Measurements from ENCODE around the gene SETBP1.
A peak's percentile ranks its signal among the peaks of the same experiment; 100 is the strongest.

SETBP1 gene

GRCh38 chr18:44915661-44916060, 235.0 kb downstream of the SETBP1 start:
- no peak for DNase-seq

GRCh38 chr18:44916429-44917207, 235.9 kb downstream of the SETBP1 start:
- no peak for DNase-seq

GRCh38 chr18:44917216-44918141, 236.8 kb downstream of the SETBP1 start:
- DNase-seq = no peak

DNA sequence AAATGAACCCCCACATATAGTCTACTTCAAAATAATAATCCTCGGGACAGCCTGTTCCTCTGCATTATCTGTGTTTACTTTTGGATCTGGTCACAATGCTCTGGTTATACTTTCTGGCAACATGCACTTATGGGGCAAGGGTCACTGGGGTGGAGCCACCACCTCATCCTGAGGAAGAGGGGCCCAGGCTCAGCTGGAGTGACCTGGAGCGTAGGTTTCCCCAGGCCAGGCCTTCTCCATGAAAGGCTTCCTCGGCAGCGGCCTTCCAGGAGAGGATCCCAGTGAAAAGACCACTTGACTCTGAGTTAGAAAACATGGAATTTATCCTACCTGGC, 237.4 kb downstream of the SETBP1 start:
- DNase-seq = no peak

GRCh38 chr18:44920441-44920840, 239.8 kb downstream of the SETBP1 start:
- DNase-seq = peak; percentile 39

- no peak for DNase-seq
Measured at GRCh38 chr18:44921974-44922373, 241.3 kb downstream of the SETBP1 start.

DNA sequence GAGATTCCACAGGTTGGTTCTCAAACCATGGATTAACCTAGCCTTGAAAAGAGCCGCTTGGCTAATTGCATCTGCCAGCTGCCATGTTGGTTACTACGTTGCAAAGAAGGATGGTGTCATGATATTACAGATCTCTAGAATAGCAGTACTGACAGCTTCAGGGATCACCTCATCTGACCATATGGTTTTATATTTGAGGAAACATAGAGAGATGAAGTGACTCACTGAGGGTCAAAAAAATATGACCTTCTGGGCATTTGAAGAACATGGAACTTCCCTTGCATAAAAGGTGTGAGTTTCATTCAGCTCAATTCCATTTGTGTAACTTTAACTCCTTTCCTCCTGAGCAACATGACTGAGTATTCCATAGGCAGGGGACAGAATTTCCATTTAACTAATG, 242.3 kb downstream of the SETBP1 start:
- no peak for DNase-seq

DNA sequence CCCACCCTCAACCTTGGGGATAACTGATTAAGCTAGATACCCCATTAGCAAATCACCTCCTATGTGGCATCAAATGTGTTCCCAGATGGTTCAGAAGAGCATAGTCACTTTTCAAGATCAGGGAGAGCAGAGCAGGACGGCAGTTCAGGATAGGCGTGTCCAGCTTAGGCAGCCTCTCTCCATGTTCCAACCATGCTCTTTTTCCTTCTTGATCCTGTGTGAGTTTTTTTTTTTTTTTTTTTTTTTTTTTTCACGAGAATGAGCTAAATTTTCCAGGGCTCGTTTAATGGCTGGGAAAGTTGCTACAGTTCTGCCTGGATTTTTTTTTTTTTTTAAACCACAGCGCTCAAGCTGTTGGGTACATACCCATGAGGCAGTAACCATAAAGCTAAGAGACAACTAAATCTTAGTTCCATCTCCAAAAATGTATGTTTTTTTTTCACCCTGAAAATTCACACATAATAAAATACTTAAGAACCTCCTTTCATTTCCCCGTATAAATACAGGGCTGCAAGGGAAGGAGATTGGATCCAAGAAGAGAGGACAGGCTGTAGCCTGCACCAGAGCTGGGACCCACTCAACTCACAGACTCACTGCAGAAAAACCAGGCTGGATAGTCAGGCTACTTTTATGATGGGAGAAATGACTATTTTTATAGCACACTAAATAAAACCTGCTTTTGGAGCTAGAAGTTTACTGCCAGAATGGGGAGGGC, 244.3 kb downstream of the SETBP1 start:
- no peak for DNase-seq

- DNase-seq = no peak
Measured at GRCh38 chr18:44927127-44927849, 246.6 kb downstream of the SETBP1 start.

DNA sequence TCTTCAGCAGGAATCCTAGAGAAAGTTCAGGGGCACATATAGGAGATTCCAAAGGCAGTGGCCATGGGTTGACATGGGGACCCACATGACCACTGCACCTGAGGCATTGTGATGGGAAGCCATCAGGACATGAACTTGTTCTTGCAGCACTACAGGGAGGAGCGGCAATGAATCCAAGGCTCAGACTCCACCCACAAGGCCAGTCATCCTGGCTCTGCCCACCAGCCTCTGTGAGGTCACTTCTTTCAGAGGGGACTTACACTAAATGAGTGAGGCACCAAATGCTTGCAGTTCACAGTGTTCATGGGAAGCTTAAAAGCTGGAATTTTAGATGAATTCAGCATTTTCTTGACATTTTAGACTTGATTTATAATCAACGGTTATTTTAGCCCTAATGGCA, 254.2 kb downstream of the SETBP1 start:
- no peak for DNase-seq

GRCh38 chr18:44935455-44935854, 254.8 kb downstream of the SETBP1 start:
- DNase-seq = no peak

DNA sequence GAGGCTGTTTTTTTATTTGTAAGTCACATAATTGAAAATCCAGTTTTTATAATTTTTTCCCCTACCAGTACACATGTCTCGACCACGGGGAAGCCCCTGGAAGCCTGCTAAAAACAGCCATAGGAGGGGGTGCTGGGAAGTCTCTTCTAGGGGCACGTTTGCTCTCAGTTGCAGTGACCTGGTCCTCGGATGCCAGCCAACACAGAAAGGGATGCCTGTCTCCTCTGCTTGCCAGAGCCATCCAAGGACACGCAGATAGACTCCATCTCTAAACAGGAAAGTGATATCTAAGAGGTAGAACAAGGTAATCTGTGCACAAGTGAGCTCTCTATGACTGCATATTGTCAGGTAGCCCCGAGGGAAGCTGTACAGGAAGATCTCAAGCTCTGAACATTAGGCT, 255.8 kb downstream of the SETBP1 start:
- DNase-seq = no peak

- DNase-seq = no peak
Measured at GRCh38 chr18:44937960-44938719, 257.5 kb downstream of the SETBP1 start.

- no peak for DNase-seq
Measured at GRCh38 chr18:44938720-44939665, 258.3 kb downstream of the SETBP1 start.

DNA sequence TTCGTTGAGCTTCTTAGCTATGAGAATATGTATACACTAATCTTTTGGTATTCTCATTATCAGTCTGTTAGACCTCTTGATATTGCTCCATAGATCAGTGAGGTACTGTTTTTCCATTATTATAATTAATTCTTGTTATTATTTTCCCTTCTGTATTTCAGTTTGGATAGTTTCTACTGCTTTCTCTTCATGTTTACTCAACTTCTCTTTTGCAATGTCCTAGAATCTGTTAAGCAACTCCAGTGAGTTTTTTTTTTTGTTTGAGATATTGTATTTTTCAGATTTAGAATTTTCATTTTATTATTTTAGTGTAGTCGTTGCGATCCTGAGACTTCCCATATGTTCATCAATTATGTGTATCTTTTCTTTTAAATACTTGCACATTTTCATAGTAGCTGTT, 260.8 kb downstream of the SETBP1 start:
- DNase-seq = no peak

- no peak for DNase-seq
Measured at GRCh38 chr18:44942073-44942472, 261.4 kb downstream of the SETBP1 start.

- DNase-seq = no peak
Measured at GRCh38 chr18:44943311-44943881, 262.7 kb downstream of the SETBP1 start.

DNA sequence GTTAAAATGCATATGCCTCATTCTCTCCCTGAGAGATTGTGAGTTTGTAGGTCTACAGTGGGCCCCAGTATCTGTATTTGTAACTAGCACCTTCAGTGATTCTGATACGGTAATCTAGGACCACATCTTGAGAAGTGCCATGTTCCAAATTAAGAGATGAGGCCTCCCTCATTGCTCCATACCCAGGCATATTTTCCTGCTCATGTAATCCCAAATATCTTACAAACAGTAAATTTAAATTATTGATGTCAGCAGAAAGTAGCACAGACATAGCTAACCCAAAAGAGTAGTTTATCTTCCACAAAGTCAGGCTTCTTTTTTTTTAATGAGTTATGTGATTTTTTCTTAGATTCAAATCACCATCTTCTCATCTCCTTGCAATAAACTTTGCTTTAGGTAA, 263.8 kb downstream of the SETBP1 start:
- DNase-seq = no peak

DNA sequence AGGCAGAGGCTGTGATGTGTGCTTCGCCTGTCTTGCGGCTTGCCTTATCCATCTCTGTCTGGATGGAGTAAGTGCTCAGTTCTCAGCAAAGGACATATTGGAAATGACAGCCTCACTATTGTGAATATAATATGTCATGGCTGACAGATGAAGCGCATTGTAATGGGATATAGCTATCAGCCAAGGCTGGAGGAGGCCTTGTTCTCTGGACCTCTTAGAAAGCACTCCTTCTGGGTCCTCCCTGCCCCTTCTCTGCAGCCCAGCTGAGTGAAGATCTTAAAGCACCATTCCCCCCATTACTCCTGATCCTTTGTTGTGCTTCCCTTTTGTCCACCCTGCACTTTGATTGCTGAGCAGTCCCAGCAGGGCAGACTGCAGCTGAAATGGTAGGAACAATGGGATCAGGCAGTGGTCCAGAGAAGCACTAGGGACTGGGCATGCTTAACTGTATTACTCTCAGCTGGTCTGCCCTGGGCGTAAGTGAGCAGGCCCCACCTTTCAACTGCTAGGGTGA, 265.3 kb downstream of the SETBP1 start:
- no peak for DNase-seq

GRCh38 chr18:44946529-44947113, 265.9 kb downstream of the SETBP1 start:
- no peak for DNase-seq

Measured in right hindlimb (tissue), 1 donor.